Activated B cell treated with CpG ODN at 0.5 μM for 24 hours (primary cell): ENCODE measurements around the gene TCTN2. TPM values are rescaled to one million over a fixed set of nuclear protein-coding genes. Genes with fewer than 3 reads are reported as not detected.
A peak's percentile ranks its signal among the peaks of the same experiment; 100 is the strongest.

Experiments
- ATAC-seq: fragments of 200-7000 bp; cut with Tn5 transposase; one replicate; pipeline ENCODE4 v1.10.0; 2021; ENCODE audit warnings: low read depth, mild to moderate bottlenecking, moderate library complexity
- CTCF ChIA-PET: fragments of 350-600 bp; sonication (Branson Sonifier 250); formaldehyde crosslinking; loops from one replicate; lab custom pipeline; 2021; ENCODE audit warnings: antibody characterized with exemption; lab: Charles Lee
- POLR2A ChIA-PET: fragments of 350-600 bp; sonication (Branson Sonifier 250); formaldehyde crosslinking; loops from one replicate; lab custom pipeline; 2021; ENCODE audit warnings: antibody characterized with exemption; lab: Charles Lee
- DNase-seq: peaks from one replicate; pipeline ENCODE4 v3.0.0; 2022
- H3K27ac Mint-ChIP-seq: one replicate; pipeline ENCODE4 v1.8.0; 2020; ENCODE audit warnings: mixed read lengths
- H3K27me3 Mint-ChIP-seq: one replicate; pipeline ENCODE4 v1.8.0; 2021; ENCODE audit warnings: mixed read lengths
- H3K36me3 Mint-ChIP-seq: one replicate; pipeline ENCODE4 v1.8.0; 2021; ENCODE audit warnings: low read depth, mixed read lengths
- H3K4me1 Mint-ChIP-seq: one replicate; pipeline ENCODE4 v1.8.0; 2021; ENCODE audit warnings: mixed read lengths
- H3K4me3 Mint-ChIP-seq: one replicate; pipeline ENCODE4 v1.8.0; 2020; ENCODE audit warnings: mild to moderate bottlenecking, mixed read lengths
- H3K9me3 Mint-ChIP-seq: one replicate; pipeline ENCODE4 v1.8.0; 2020; ENCODE audit warnings: mixed read lengths
- intact Hi-C: fragments of 100-400 bp; cut with micrococcal nuclease; formaldehyde crosslinking; loops from one replicate; pipeline ENCODE4 v1.15.1; 2024
- total RNA-seq: library from RNA; stranded (reverse); gene quantifications from 2 replicates; pipeline ENCODE4 v1.2.3, GENCODE V29; 2022
- TF ChIP-seq, protein P1 (sequence below): fragments of 200-600 bp; IDR thresholded peaks from one replicate; pipeline ENCODE4 v1.8.0; 2022; ENCODE audit warnings: antibody characterized with exemption, mild to moderate bottlenecking

TCTN2 gene
- total RNA-seq, 1 donor from 2014 or later: 10.3 TPM

DNA sequence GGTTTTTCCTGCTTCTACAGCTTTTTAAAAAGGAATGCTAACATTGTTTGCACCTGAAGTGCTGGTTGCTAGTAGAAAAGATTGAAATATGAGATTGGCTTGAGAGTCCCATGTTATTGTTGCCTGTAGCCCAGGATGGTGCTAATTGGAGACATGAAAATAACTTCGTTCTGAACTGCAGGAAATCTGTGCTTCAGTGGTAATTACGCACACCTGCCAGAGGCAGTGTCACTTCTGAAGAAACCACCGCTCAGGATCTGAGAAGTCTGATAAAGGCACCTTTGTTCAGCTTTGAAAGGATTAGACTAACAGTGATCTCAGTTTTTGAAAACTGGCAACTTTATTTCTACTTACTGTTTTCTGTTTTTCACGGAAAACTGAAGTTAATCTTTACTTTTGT is 25.7 kb downstream of the TCTN2 start:
- H3K4me3 Mint-ChIP-seq: no peak overlapping the region
- TF ChIP-seq, protein P1, sequence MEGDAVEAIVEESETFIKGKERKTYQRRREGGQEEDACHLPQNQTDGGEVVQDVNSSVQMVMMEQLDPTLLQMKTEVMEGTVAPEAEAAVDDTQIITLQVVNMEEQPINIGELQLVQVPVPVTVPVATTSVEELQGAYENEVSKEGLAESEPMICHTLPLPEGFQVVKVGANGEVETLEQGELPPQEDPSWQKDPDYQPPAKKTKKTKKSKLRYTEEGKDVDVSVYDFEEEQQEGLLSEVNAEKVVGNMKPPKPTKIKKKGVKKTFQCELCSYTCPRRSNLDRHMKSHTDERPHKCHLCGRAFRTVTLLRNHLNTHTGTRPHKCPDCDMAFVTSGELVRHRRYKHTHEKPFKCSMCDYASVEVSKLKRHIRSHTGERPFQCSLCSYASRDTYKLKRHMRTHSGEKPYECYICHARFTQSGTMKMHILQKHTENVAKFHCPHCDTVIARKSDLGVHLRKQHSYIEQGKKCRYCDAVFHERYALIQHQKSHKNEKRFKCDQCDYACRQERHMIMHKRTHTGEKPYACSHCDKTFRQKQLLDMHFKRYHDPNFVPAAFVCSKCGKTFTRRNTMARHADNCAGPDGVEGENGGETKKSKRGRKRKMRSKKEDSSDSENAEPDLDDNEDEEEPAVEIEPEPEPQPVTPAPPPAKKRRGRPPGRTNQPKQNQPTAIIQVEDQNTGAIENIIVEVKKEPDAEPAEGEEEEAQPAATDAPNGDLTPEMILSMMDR: no peak
- no peaks in the 10 kb centered on the region for H3K27me3 Mint-ChIP-seq
- ATAC-seq (no peak), DNase-seq (no peak)
- no peaks in the 10 kb centered on the region for H3K4me1 Mint-ChIP-seq
- no peaks in the 10 kb centered on the region for H3K9me3 Mint-ChIP-seq
- ChIA-PET CTCF (no interaction called here), POLR2A (no interaction called here)
- intact Hi-C loops: no loop called here
- H3K27ac Mint-ChIP-seq: no peak overlapping the region
- H3K36me3 Mint-ChIP-seq: peaks cover 43% of the 10 kb centered on the region

DNA sequence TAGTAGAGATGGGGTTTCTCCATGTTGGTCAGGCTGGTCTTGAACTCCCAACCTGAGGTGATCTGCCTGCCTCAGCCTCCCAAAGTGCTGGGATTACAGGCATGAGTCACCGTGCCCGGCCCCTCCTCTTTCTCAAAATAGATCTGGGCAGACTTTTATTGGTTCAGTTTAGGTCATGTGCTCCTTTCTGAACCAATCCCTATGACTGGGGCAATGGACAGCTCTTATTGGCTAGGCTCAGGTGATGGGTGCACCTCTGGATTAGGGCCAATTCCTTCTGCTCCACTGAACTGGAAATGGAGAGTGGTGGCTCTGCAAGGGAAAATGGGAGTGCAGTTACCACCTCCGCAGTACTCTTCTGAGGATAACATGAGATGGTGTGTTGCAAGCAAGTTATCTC is 35.0 kb downstream of the TCTN2 start:
- Mint-ChIP-seq H3K4me3 (no peak overlapping the region), H3K27me3 (no peaks in the 10 kb centered on the region), H3K4me1 (peaks cover 2% of the 10 kb centered on the region), H3K9me3 (no peaks in the 10 kb centered on the region), H3K27ac (no peak overlapping the region), H3K36me3 (peaks cover 13% of the 10 kb centered on the region)
- ChIA-PET CTCF (no interaction called here), POLR2A (no interaction called here)
- no peak for DNase-seq
- intact Hi-C loops: no loop called here
- no peak for ATAC-seq
- TF ChIP-seq, protein P1: no peak

DNA sequence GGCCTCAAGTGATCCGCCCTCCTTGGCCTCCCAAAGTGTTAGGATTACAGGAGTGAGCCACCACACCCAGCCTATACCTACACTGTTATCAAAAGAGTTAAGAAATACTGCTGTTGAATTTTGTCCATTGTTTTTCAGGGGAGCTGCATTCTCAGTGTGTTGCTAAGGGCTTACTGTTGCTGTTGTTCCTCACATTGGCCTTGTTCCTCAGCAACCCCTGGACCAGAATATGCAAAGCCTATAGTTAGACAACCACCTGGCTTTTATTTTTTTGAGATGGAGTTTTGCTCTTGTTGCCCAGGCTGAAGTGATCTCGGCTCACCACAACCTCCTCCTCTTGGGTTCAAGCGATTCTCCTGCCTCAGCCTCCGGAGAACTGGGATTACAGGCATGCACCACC is 36.6 kb downstream of the TCTN2 start:
- TF ChIP-seq, protein P1: no peak
- POLR2A ChIA-PET: no interaction called here
- intact Hi-C loops: no loop called here
- CTCF ChIA-PET: no interaction called here
- H3K36me3 Mint-ChIP-seq: peaks cover 10% of the 10 kb centered on the region
- H3K4me1 Mint-ChIP-seq: peaks cover 9% of the 10 kb centered on the region
- DNase-seq (no peak), ATAC-seq (no peak)
- H3K27ac Mint-ChIP-seq: no peak overlapping the region
- no peak overlapping the region for H3K4me3 Mint-ChIP-seq
- H3K27me3 Mint-ChIP-seq: no peaks in the 10 kb centered on the region
- H3K9me3 Mint-ChIP-seq: no peaks in the 10 kb centered on the region

DNA sequence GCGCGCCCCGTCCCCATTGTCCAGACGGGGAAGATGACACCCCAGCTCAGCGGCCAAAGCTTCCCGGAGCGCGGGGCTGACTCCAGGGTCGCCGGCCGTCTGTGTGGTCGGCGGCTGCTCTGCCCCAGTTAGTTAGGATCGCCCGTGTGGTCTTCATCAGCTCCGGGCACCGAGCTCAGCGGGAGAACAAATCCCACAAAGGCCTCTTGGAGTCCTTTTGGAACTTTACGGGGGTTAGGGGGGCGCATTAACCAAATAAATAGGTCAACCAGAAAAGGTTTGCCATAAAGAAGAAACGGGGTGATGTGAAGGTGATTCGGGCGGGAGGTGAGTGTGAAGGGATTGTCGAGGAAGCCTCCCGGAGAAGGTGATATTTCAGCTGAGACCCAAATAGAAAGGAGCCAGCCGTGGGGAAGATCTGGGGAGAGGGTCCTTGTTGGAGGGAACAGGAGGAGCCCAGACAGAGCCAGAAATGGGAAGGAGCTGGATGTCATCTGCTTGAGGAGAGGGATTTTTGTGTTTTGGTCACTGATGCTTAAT is 41.9 kb downstream of the TCTN2 start:
- no peak for DNase-seq
- Mint-ChIP-seq H3K27me3 (no peaks in the 10 kb centered on the region), H3K27ac (peak overlapping the region; percentile 80), H3K4me1 (peaks cover 37% of the 10 kb centered on the region), H3K9me3 (no peaks in the 10 kb centered on the region), H3K36me3 (peaks cover 6% of the 10 kb centered on the region), H3K4me3 (peak overlapping the region; percentile 92)
- ChIA-PET CTCF (interaction anchor here (1.8 kb wide), 1 partner anchor 49 kb away, joined by 5 read pairs; the partner anchor contains the start of gene DNAH10), POLR2A (interaction anchor here (0.5 to 4.2 kb wide), 9 partner anchors 11 to 480 kb away, joined by 3 to 41 read pairs (median 6); partner anchors contain the start of genes CCDC92, DDX55, MPHOSPH9 and MTRFR)
- intact Hi-C loops: loop anchor here (1.0 to 2.0 kb wide), 6 partner anchors 10 to 348 kb away; partner anchors contain the start of genes DNAH10, EIF2B1, GTF2H3 and TCTN2
- TF ChIP-seq, protein P1: no peak
- ATAC-seq: no peak

DNA sequence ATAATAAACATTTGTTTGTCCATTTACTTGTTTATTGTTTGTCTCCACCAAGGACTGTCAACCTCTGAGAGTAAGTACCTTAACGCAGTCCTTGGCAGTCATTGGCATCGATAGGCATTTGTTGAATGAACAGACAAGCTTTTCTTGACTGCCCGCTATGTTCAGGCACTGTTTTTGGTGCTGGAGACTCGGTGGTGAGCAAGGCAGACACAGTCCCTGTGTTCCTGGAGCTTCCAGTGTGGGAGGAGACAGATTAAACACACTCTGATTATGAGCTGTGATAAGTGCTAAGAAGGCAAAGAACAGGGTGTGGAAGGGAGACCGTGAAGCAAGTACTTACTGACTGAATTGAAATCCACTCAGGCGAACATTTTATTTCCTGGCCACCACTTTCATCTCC is 42.5 kb downstream of the TCTN2 start:
- Mint-ChIP-seq H3K27me3 (no peaks in the 10 kb centered on the region), H3K27ac (peak overlapping the region; percentile 80), H3K9me3 (no peaks in the 10 kb centered on the region), H3K36me3 (peaks cover 6% of the 10 kb centered on the region), H3K4me3 (peak overlapping the region; percentile 92), H3K4me1 (peaks cover 37% of the 10 kb centered on the region)
- intact Hi-C loops: loop anchor here (2.0 kb wide), 2 partner anchors 23 to 49 kb away; partner anchors contain the start of gene DNAH10
- ChIA-PET POLR2A (interaction anchor here (0.5 to 4.2 kb wide), 7 partner anchors 11 to 480 kb away, joined by 4 to 41 read pairs (median 6); partner anchors contain the start of genes MPHOSPH9, MTRFR and TCTN2), CTCF (interaction anchor here (0.8 to 1.8 kb wide), 2 partner anchors 48 kb away, joined by 4 to 5 read pairs; partner anchors contain the start of gene DNAH10)
- DNase-seq (no peak), ATAC-seq (no peak)
- TF ChIP-seq, protein P1: no peak
